Measurements from ENCODE around the gene TENM3.

- no peak for TF ChIP-seq POLR2A (IDR thresholded peaks at IDR 0.05)
- TF ChIP-seq CTCF (IDR thresholded peaks at IDR 0.05): no peak
Observed at GRCh38 chr4:182698212-182698611, 455.0 kb downstream of the TENM3 start.

All from Peyer's patch (tissue), 4 donors.